Neuron (in vitro differentiated cells): ENCODE data around the gene CFAP107.
"Not testable (repeated sequence)": the region's sequence is repeated elsewhere in the genome, so short reads cannot be mapped to it uniquely, and the experiment has no call there.

Source experiments
- H2AFZ ChIP-seq: one replicate; pipeline ENCODE4 v1.6.1; 2013; ENCODE audit warnings: low read depth, mild to moderate bottlenecking, inconsistent platforms, low read length, moderate library complexity
- H3K27me3 ChIP-seq: one replicate; pipeline ENCODE4 v1.6.1; 2013; ENCODE audit warnings: low read length; ENCODE audit not compliant: insufficient read depth
- H3K36me3 ChIP-seq: one replicate; pipeline ENCODE4 v1.6.1; 2013; ENCODE audit warnings: low read length; ENCODE audit not compliant: insufficient read depth
- H3K4me1 ChIP-seq: one replicate; pipeline ENCODE4 v1.6.1; 2013; ENCODE audit warnings: low read length; ENCODE audit not compliant: insufficient read depth
- H3K4me3 ChIP-seq: 2 replicates; pipeline ENCODE4 v1.5.1; 2013; ENCODE audit warnings: mild to moderate bottlenecking, low read length, moderate library complexity
- H3K9me3 ChIP-seq: one replicate; pipeline ENCODE4 v1.6.1; 2013; ENCODE audit warnings: low read length

CFAP107 gene

DNA sequence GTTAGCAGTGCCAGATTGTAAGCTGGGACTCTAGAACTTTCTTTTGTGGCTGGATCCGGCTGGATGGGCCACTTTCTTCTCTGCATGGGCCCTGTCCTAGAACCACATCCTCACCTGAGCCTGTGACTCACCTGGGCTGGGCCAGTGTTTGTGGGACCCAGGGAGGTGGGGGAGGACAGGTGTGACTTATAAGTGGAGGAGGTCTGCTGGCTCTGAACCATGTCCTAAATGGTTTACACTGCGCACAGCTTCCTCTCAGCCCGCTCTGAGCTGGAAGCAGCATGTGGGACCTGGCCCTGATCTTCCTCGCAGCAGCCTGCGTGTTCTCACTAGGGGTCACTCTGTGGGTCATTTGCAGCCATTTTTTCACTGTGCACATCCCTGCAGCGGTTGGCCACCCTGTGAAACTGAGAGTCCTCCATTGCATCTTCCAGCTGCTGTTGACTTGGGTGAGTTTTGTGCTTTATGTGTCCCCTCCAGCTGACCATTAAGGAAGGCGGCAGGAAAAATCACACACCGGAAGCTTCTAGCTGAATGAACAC, 30.0 kb upstream of the CFAP107 start, which contains the start of gene AADACL3:
Gene AADACL3, plus strand, starts transcription at position 215 of the 542 bp plus-strand sequence. Its CDS starts 67 bp downstream, at position 282.
- Histone ChIP-seq H3K36me3 (no peaks in the 10 kb centered on the region), H2AFZ (no peak within 1 kb of the TSS), H3K4me1 (no peaks in the 10 kb centered on the region), H3K4me3 (no peak within 1 kb of the TSS), H3K9me3 (no peaks in the 10 kb centered on the region), H3K27me3 (peaks cover 10% of the 10 kb centered on the region)

DNA sequence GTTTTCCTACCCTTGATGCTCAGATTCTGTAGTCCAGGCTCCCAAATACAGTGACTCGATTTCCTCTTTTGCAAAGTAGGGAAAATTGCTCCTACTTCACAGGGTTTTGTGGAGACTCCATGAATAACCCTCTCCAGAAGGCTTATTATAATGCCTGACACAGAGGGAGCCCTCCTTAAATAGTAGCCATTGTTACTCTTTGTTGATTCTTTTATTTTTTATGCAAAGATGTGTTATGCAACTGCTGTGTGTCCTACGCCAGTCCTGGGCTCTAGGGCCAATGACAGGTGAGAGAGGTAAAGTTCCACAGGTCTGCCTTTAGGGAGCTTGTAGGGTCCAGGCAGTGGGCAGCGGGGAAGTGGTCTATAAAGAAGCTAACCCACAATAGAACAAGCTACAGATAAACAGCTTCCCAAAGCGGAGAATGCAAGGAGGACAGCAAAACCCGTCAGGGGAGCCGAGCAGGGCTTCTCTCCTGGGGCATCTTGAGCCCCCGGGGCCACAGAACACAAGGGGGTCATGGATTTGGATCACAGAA, 28.6 kb upstream of the CFAP107 start:
- Histone ChIP-seq H3K27me3 (peaks cover 18% of the 10 kb centered on the region), H2AFZ (no peak overlapping the region), H3K9me3 (no peaks in the 10 kb centered on the region), H3K4me1 (no peaks in the 10 kb centered on the region), H3K36me3 (no peaks in the 10 kb centered on the region), H3K4me3 (no peak overlapping the region)

DNA sequence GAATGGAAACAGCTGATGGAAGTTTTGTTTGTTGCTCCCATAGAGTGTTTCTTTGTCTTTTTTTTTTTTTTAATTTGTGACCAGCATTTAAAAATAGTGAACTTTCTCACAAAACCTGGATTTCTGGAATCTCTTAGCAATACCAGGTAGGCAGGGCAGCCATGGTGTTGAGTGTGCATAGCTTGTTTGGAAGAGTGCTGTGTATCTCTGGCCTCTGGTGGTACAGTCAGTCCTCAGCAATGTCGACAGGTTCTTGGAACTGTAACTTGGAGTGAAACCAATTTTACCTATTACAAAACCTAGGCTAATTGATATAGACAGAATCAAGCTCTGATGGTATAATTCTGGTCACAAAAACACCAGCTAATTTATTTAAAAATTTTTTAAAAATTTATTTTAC, 23.4 kb upstream of the CFAP107 start:
- Histone ChIP-seq H3K9me3 (no peaks in the 10 kb centered on the region), H3K4me1 (no peaks in the 10 kb centered on the region), H3K27me3 (peaks cover 16% of the 10 kb centered on the region), H2AFZ (no peak overlapping the region), H3K36me3 (no peaks in the 10 kb centered on the region), H3K4me3 (no peak overlapping the region)

DNA sequence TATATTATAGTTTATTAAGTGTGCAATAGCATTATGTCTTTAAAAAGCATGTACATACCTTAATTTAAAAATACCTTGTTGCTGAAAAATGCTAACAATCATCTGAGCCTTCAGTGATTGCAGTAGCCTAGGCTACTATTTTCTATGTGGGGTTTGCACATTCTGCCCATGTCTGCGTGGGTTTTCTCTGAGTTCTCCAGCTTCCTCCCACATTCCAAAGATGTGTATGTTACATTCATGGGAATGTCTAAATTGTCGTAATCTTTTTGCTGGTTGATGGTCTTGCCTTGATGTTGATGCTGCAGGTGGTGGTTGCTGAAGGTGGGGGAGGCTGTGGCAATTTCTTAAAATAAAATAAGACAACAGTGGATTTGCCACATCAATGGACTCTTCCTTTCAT, 17.6 kb upstream of the CFAP107 start:
- H2AFZ ChIP-seq: no peak overlapping the region
- H3K4me3 ChIP-seq: no peak overlapping the region
- H3K27me3 ChIP-seq: no peaks in the 10 kb centered on the region
- no peaks in the 10 kb centered on the region for H3K4me1 ChIP-seq
- no peaks in the 10 kb centered on the region for H3K36me3 ChIP-seq
- peaks cover 2% of the 10 kb centered on the region for H3K9me3 ChIP-seq

DNA sequence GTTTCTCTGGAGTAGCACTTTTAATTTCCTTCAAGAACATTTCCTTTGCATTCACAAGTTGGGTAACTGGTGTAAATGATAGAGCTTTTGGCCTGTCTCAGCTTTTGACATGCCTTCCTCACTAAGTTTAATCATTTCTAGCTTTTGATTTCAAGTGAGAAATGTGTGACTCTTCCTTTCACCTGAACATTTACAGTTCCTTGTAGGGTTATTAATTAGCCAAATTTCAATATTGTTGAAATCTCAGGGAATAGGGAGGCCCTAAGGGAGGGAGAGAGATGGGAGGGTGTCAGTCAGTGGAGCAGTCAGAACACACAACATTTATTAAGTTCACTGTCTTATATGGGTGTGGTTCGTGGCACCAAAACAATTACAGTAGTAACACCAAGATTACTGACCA, 15.8 kb upstream of the CFAP107 start:
- H3K9me3 ChIP-seq: peaks cover 2% of the 10 kb centered on the region
- H3K27me3 ChIP-seq: no peaks in the 10 kb centered on the region
- H3K4me3 ChIP-seq: no peak overlapping the region
- no peaks in the 10 kb centered on the region for H3K36me3 ChIP-seq
- H2AFZ ChIP-seq: no peak overlapping the region
- H3K4me1 ChIP-seq: no peaks in the 10 kb centered on the region

GRCh38 chr1:12731084-12731483, 14.9 kb upstream of the CFAP107 start:
- not testable (repeated sequence) for H3K36me3 ChIP-seq, H3K9me3 ChIP-seq, H3K4me1 ChIP-seq, H3K4me3 ChIP-seq, H3K27me3 ChIP-seq, H2AFZ ChIP-seq

- Histone ChIP-seq H3K36me3 (no peaks in the 10 kb centered on the region), H2AFZ (no peak overlapping the region), H3K4me3 (no peak overlapping the region), H3K27me3 (no peaks in the 10 kb centered on the region), H3K4me1 (no peaks in the 10 kb centered on the region), H3K9me3 (peaks cover 2% of the 10 kb centered on the region)
These were observed 11.3 kb upstream of the CFAP107 start for GRCh38 chr1:12734651-12735050.

GRCh38 chr1:12738934-12739333, 7.1 kb upstream of the CFAP107 start:
- no peaks in the 10 kb centered on the region for H3K36me3 ChIP-seq
- H3K9me3 ChIP-seq: no peaks in the 10 kb centered on the region
- no peak overlapping the region for H3K4me3 ChIP-seq
- H3K27me3 ChIP-seq: peaks cover 4% of the 10 kb centered on the region
- no peaks in the 10 kb centered on the region for H3K4me1 ChIP-seq
- no peak overlapping the region for H2AFZ ChIP-seq

DNA sequence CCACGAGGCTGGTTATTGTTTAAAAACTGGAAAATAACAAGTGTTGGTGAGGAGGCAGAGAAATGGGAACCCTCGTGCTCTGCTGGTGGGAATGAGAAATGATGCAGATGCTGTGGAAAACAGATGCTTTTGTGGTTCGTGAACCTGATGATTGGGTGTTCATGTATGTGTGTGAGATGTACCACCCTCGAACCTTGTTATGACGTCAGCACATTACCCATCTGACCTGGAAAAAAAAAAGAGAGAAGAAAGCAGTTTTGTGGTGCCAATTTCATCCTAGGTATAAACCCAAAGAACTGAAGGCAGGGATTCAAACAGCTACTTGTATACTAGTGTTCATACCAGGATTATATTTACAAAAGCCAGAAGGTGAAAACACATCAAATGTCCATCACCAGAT, 6.4 kb upstream of the CFAP107 start:
- Histone ChIP-seq H3K36me3 (no peaks in the 10 kb centered on the region), H3K9me3 (no peaks in the 10 kb centered on the region), H3K4me3 (no peak overlapping the region), H3K4me1 (no peaks in the 10 kb centered on the region), H2AFZ (no peak overlapping the region), H3K27me3 (peaks cover 4% of the 10 kb centered on the region)

DNA sequence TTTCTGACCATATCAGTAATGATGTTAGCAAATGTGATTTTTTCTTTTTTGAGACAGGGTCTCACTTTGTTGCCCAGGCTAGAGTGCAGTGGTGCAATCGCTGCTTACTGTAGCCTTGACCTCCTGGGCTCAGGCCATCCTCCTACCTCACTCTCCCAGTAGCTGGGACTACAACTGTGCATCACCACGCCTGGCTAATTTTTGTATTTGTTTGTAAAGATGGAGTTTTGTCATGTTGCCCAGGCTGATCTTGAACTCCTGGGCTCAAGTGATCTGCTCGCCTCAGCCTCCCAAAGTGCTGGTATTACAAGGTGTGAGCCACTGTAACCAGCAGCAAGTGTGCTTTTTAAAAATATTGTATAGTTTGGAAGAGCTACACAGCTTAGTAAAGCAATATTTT, 4.1 kb upstream of the CFAP107 start:
- no peaks in the 10 kb centered on the region for H3K9me3 ChIP-seq
- H3K27me3 ChIP-seq: peaks cover 4% of the 10 kb centered on the region
- no peaks in the 10 kb centered on the region for H3K36me3 ChIP-seq
- no peak overlapping the region for H3K4me3 ChIP-seq
- no peaks in the 10 kb centered on the region for H3K4me1 ChIP-seq
- H2AFZ ChIP-seq: no peak overlapping the region

DNA sequence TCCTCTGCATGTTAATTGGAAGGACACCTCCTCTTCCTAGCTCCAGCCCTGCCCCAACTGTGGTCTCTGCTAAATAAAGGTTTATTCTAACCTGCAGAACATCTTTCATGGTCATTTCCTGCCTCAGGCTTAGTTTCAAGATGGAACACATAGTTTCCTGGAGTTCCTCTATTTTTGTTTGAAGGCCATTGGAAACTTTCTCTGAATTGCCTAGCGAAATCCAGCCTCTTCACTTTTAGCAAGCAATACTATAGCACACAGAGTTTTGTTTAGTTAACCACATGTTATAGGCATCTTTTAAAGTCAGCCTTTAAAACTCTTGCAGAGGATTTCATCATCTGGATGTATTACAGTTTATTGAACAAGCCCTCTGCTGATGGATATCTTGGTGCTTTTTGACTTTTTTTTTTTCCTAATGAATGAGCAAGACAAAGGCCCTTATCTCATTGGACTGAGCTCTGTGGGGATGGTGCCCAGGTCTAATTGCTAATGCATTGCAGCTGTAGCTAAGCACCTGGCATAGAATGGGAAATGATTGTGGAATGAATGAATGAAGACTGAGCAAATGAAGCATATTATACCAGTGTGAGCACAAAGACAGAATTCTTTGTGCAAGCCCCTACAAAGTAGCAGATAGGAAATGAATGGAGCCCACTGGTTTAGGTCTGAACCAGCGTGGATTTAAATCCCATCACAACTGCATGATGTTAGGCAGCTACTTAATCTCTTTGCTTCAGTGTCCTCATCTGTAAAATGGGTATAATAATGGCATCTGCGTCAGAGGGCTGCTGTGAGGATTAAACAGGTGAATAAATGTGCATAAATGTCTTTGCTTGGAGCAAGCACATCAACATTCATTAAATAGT, 641 bp upstream of the CFAP107 start:
- Histone ChIP-seq H3K9me3 (peaks cover 2% of the 10 kb centered on the region), H3K36me3 (no peaks in the 10 kb centered on the region), H2AFZ (no peak overlapping the region), H3K4me3 (no peak overlapping the region), H3K27me3 (peaks cover 4% of the 10 kb centered on the region), H3K4me1 (no peaks in the 10 kb centered on the region)

DNA sequence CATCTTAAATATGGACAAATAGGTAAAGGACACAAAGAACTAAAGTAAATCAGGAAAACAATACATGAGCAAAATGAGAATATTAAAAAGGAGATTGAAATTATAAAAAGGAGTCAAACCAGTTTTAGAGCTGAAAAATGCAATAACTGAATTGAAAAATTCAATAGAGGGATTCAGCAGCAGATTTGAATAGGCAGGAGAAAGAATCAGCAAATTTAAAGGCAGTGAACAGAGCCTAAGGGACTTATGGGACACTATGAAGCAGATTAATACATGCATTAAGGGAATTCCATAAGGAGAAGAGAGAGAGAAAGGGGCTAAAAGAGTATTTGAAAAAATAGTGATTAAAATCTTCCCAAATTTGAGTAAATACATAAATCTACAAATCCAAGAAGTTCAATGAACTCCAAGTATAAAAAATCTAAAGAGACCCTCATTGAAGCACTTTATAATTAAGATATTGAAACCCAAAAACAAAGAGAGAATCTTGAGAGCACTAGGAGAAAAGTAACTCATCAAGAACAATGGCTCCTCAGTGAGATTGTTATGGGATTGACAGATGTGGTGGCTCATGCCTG, 2.9 kb downstream of the CFAP107 start:
- Histone ChIP-seq H3K36me3 (no peaks in the 10 kb centered on the region), H2AFZ (no peak overlapping the region), H3K27me3 (no peaks in the 10 kb centered on the region), H3K9me3 (peaks cover 2% of the 10 kb centered on the region), H3K4me1 (no peaks in the 10 kb centered on the region), H3K4me3 (no peak overlapping the region)

- Histone ChIP-seq H3K27me3 (peaks cover 13% of the 10 kb centered on the region), H3K36me3 (no peaks in the 10 kb centered on the region), H2AFZ (no peak overlapping the region), H3K9me3 (no peaks in the 10 kb centered on the region), H3K4me1 (no peaks in the 10 kb centered on the region), H3K4me3 (no peak overlapping the region)
These were observed 8.7 kb downstream of the CFAP107 start for GRCh38 chr1:12754738-12755137.
